Astrocyte of the spinal cord (primary cell): ENCODE measurements around the gene CADM1.

Experiments used
- DNase-seq: peaks from one replicate; pipeline ENCODE4 v3.0.0; 2011; ENCODE audit warnings: low read depth, low spot score
- H3K4me3 ChIP-seq: 2 replicates; pipeline ENCODE4 v1.5.1; 2011; ENCODE audit warnings: low read depth, mild to moderate bottlenecking, low read length, moderate library complexity
- CTCF ChIP-seq: IDR thresholded peaks from 2 replicates; pipeline ENCODE4 v1.5.1; 2012; ENCODE audit warnings: low read depth, mild to moderate bottlenecking, low read length, inconsistent platforms
- in situ Hi-C: cut with HindIII; loops from 2 replicates; pipeline ENCODE4 v1.10.0; 2017; ENCODE audit warnings: low sequenced_read_pairs

Gene CADM1

DNA sequence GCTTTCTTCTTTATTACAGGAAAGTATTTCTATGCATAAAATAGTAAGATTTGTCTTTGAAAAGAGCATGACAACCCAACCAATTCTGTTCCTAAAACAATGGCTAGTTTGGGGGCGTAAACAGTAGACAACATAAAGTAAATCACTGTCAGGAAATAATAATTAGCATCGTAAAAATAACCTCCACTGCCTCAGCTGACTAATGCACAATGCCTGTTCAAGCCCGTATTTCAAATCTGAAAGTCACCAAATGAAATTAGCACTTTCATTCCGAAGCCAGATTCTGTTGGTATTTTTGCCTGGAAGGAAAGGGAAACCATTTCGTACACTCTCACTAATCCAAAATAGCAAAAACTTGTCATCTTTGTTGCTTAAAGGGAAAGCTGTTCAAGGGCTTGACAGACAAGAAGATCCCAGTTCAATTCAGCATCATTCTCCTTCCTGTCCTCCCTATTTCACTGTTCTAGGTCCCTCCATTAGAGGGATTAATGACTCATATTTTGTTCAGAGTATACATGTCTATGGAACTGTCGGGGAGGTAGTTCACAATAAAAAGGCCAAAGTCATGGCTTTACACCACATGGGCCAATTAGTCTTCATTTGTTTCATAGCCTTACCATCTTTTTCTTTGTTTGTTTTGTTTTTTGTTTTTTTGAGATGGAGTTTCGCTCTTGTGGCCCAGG lies 154.7 kb downstream of the CADM1 start:
- no peak for DNase-seq
- H3K4me3 ChIP-seq: no peak overlapping the region
- in situ Hi-C loops: no loop called here
- TF ChIP-seq CTCF: no peak

GRCh38 chr11:115348416-115348815 lies 155.8 kb downstream of the CADM1 start:
- TF ChIP-seq CTCF: no peak
- no peak for DNase-seq
- in situ Hi-C loops: no loop called here
- no peak overlapping the region for H3K4me3 ChIP-seq

GRCh38 chr11:115347106-115347505 lies 157.1 kb downstream of the CADM1 start:
- in situ Hi-C loops: no loop called here
- no peak for DNase-seq
- TF ChIP-seq CTCF: no peak
- no peak overlapping the region for H3K4me3 ChIP-seq

DNA sequence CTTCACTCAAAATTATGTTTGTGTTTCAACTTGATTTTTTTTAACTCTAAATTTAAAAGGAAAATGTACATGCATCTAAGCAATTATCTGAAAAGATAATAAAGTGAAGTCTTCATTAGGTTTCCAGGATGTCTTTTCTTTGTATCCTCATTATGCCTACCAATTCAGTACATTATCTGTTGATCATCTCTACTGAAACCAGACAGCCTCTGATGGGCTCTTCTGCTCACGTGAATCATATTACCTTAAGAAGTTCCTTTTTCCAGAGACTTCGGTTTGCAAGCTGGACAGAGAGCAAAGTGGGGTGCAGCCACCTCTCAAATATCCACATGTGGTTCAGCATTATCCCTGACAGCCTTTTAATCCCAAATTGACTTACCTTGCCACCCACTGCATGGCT lies 158.4 kb downstream of the CADM1 start:
- no peak overlapping the region for H3K4me3 ChIP-seq
- in situ Hi-C loops: no loop called here
- DNase-seq: no peak
- no peak for TF ChIP-seq CTCF

GRCh38 chr11:115345361-115345760 lies 158.9 kb downstream of the CADM1 start:
- TF ChIP-seq CTCF: no peak
- H3K4me3 ChIP-seq: no peak overlapping the region
- in situ Hi-C loops: no loop called here
- DNase-seq: no peak

- no peak for TF ChIP-seq CTCF
- in situ Hi-C loops: no loop called here
- H3K4me3 ChIP-seq: no peak overlapping the region
- no peak for DNase-seq
Measured at GRCh38 chr11:115344846-115345245, 159.4 kb downstream of the CADM1 start.
